HEK293 (cell line): ENCODE data around the gene AFF2.

Source experiments
- CTCF ChIP-seq: fragments of 450-650 bp; formaldehyde crosslinking; IDR thresholded peaks from 2 replicates; pipeline ENCODE4 v1.5.1; 2016; ENCODE audit warnings: missing biosample characterization, missing genetic modification characterization
- EGR2 ChIP-seq: fragments of 450-650 bp; formaldehyde crosslinking; IDR thresholded peaks from 2 replicates; pipeline ENCODE4 v1.5.1; 2016; ENCODE audit warnings: low read depth, missing biosample characterization, missing genetic modification characterization
- PBX3 ChIP-seq: sonication (generic); formaldehyde crosslinking; IDR thresholded peaks from 2 replicates; pipeline ENCODE4 v1.8.1; 2022; ENCODE audit warnings: mild to moderate bottlenecking, moderate library complexity, missing genetic modification reagents
- REST ChIP-seq: fragments of 450-650 bp; formaldehyde crosslinking; IDR thresholded peaks from 2 replicates; pipeline ENCODE4 v1.5.1; 2016; ENCODE audit warnings: missing biosample characterization, missing genetic modification characterization
- SP2 ChIP-seq: fragments of 450-650 bp; formaldehyde crosslinking; IDR thresholded peaks from 2 replicates; pipeline ENCODE4 v1.5.1; 2016; ENCODE audit warnings: missing biosample characterization, missing genetic modification characterization
- ZBTB17 ChIP-seq: fragments of 450-650 bp; formaldehyde crosslinking; IDR thresholded peaks from 2 replicates; pipeline ENCODE4 v1.5.1; 2016; ENCODE audit warnings: missing biosample characterization, missing genetic modification characterization
- ZNF175 ChIP-seq: fragments of 450-650 bp; formaldehyde crosslinking; IDR thresholded peaks from 2 replicates; pipeline ENCODE4 v1.5.1; 2016; ENCODE audit warnings: missing biosample characterization, missing genetic modification characterization
- ZNF184 ChIP-seq: fragments of 450-650 bp; IDR thresholded peaks from 2 replicates; pipeline ENCODE4 v1.5.1; 2018; ENCODE audit warnings: missing biosample characterization, mild to moderate bottlenecking, missing genetic modification characterization
- ZNF274 ChIP-seq, 2 experiments: fragments of 200-500 bp in 1 of 2; fragments of 450-650 bp in 1 of 2; sonication (Bioruptor generic) in 1 of 2; formaldehyde crosslinking in 1 of 2; IDR thresholded peaks; 2 replicates each; pipeline versions ENCODE4 v1.5.1 to v1.6.1; 2014 to 2016; ENCODE audit warnings: borderline replicate concordance in 1 of 2, inconsistent platforms in 1 of 2, low read length in 1 of 2, missing biosample characterization in 1 of 2, missing genetic modification characterization in 1 of 2
- ZNF292 ChIP-seq: fragments of 450-650 bp; formaldehyde crosslinking; IDR thresholded peaks from 2 replicates; pipeline ENCODE4 v1.5.1; 2016; ENCODE audit warnings: low read depth, missing biosample characterization, missing genetic modification characterization, borderline replicate concordance
- ZNF335 ChIP-seq: fragments of 450-650 bp; formaldehyde crosslinking; conservative IDR thresholded peaks from 2 replicates; pipeline ENCODE4 v1.5.1; 2016; ENCODE audit warnings: missing biosample characterization, missing genetic modification characterization
- ZNF501 ChIP-seq: fragments of 450-650 bp; formaldehyde crosslinking; IDR thresholded peaks from 2 replicates; pipeline ENCODE4 v1.5.1; 2016; ENCODE audit warnings: missing biosample characterization, missing genetic modification characterization
- ZNF639 ChIP-seq: fragments of 450-650 bp; formaldehyde crosslinking; IDR thresholded peaks from 2 replicates; pipeline ENCODE4 v1.5.1; 2016; ENCODE audit warnings: missing biosample characterization, missing genetic modification characterization
- ZSCAN18 ChIP-seq: fragments of 450-650 bp; formaldehyde crosslinking; IDR thresholded peaks from 2 replicates; pipeline ENCODE4 v1.5.1; 2016; ENCODE audit warnings: missing biosample characterization, missing genetic modification characterization

- no peak for TF ChIP-seq ZNF175 (tag by site-specific recombination)
- no peak for TF ChIP-seq ZBTB17
- no peak for TF ChIP-seq EGR2 (tag by site-specific recombination)
- no peak for TF ChIP-seq CTCF (tag by site-specific recombination)
- TF ChIP-seq ZNF274 (IDR thresholded peaks at IDR 0.05; ENCODE audit: low read length) = no peak
- TF ChIP-seq ZNF274 (tag by site-specific recombination; IDR thresholded peaks at IDR 0.05; ENCODE audit: borderline replicate concordance) = no peak
- no peak for TF ChIP-seq ZSCAN18 (tag by site-specific recombination)
- TF ChIP-seq ZNF292 = no peak
- TF ChIP-seq ZNF184 (tag by site-specific recombination) = no peak
- no peak for TF ChIP-seq ZNF639 (tag by site-specific recombination)
- no peak for TF ChIP-seq ZNF501
- no peak for TF ChIP-seq REST (tag by site-specific recombination)
- TF ChIP-seq ZNF335 (tag by site-specific recombination) = no peak
- no peak for TF ChIP-seq PBX3 (CRISPR knock-in tag)
- TF ChIP-seq SP2 (tag by site-specific recombination) = no peak
These were observed 181.2 kb downstream of the AFF2 start for GRCh38 chrX:148681605-148682004.
